ENCODE results near the gene PDIA6.

PDIA6 gene

GRCh38 chr2:10835052-10835970 is 22.7 kb upstream of the PDIA6 start:
- Histone ChIP-seq H3K27ac (no peak overlapping the region), H3K27me3 (ENCODE audit: insufficient read depth, low read depth) (no peaks in the 10 kb centered on the region), H2AFZ (ENCODE audit: low read depth) (peak overlapping the region; percentile 75), H3K4me3 (IDR thresholded peaks at IDR 0.05; ENCODE audit: insufficient read depth, low read depth, low read length) (no peak overlapping the region), H3K79me2 (ENCODE audit: insufficient read depth, low read depth) (no peaks in the 10 kb centered on the region), H3K9ac (no peak overlapping the region; the same call in 1 of the 2 replicates), H3K36me3 (ENCODE audit: insufficient read depth) (no peaks in the 10 kb centered on the region), H4K20me1 (ENCODE audit: insufficient read depth) (no peaks in the 10 kb centered on the region), H3K4me2 (peak overlapping the region; percentile 48), H3K4me1 (ENCODE audit: low read depth, poor library complexity, severe bottlenecking) (peaks cover 12% of the 10 kb centered on the region)
- peak; percentile 90 for TF ChIP-seq CTCF (conservative IDR thresholded peaks at IDR 0.05; ENCODE audit: low read depth, low read length)

GRCh38 chr2:10834068-10834655 is 21.6 kb upstream of the PDIA6 start:
- H3K4me2 ChIP-seq, result no peak overlapping the region
- no peak overlapping the region for H2AFZ ChIP-seq (ENCODE audit: low read depth)
- no peak overlapping the region for H3K4me3 ChIP-seq (IDR thresholded peaks at IDR 0.05; ENCODE audit: insufficient read depth, low read depth, low read length)
- peaks cover 12% of the 10 kb centered on the region for H3K4me1 ChIP-seq (ENCODE audit: low read depth, poor library complexity, severe bottlenecking)
- H3K79me2 ChIP-seq (ENCODE audit: insufficient read depth, low read depth), result no peaks in the 10 kb centered on the region
- no peaks in the 10 kb centered on the region for H3K36me3 ChIP-seq (ENCODE audit: insufficient read depth)
- no peaks in the 10 kb centered on the region for H3K27me3 ChIP-seq (ENCODE audit: insufficient read depth, low read depth)
- H3K9ac ChIP-seq, result no peak overlapping the region
- TF ChIP-seq CTCF (conservative IDR thresholded peaks at IDR 0.05; ENCODE audit: low read depth, low read length), result no peak
- H3K27ac ChIP-seq, result no peak overlapping the region
- no peaks in the 10 kb centered on the region for H4K20me1 ChIP-seq (ENCODE audit: insufficient read depth)

GRCh38 chr2:10833021-10833420 is 20.4 kb upstream of the PDIA6 start:
- no peak for TF ChIP-seq CTCF (conservative IDR thresholded peaks at IDR 0.05; ENCODE audit: low read depth, low read length)
- H3K27me3 ChIP-seq (ENCODE audit: insufficient read depth, low read depth), result no peaks in the 10 kb centered on the region
- no peak overlapping the region for H3K4me2 ChIP-seq
- no peak overlapping the region for H3K9ac ChIP-seq
- no peak overlapping the region; the same call in 1 of the 2 replicates for H2AFZ ChIP-seq (ENCODE audit: low read depth)
- no peak overlapping the region for H3K27ac ChIP-seq
- no peaks in the 10 kb centered on the region for H3K79me2 ChIP-seq (ENCODE audit: insufficient read depth, low read depth)
- H3K4me1 ChIP-seq (ENCODE audit: low read depth, poor library complexity, severe bottlenecking), result peaks cover 12% of the 10 kb centered on the region
- H3K36me3 ChIP-seq (ENCODE audit: insufficient read depth), result no peaks in the 10 kb centered on the region
- no peak overlapping the region for H3K4me3 ChIP-seq (IDR thresholded peaks at IDR 0.05; ENCODE audit: insufficient read depth, low read depth, low read length)
- no peaks in the 10 kb centered on the region for H4K20me1 ChIP-seq (ENCODE audit: insufficient read depth)

GRCh38 chr2:10832203-10832936 is 19.8 kb upstream of the PDIA6 start:
- H3K4me2 ChIP-seq, result peak overlapping the region; percentile 36; the same call in 1 of the 2 replicates
- peak overlapping the region; percentile 68; the same call in 1 of the 2 replicates for H2AFZ ChIP-seq (ENCODE audit: low read depth)
- H3K36me3 ChIP-seq (ENCODE audit: insufficient read depth), result no peaks in the 10 kb centered on the region
- H3K27me3 ChIP-seq (ENCODE audit: insufficient read depth, low read depth), result no peaks in the 10 kb centered on the region
- no peaks in the 10 kb centered on the region for H4K20me1 ChIP-seq (ENCODE audit: insufficient read depth)
- H3K79me2 ChIP-seq (ENCODE audit: insufficient read depth, low read depth), result no peaks in the 10 kb centered on the region
- no peak overlapping the region for H3K27ac ChIP-seq
- no peak overlapping the region for H3K4me3 ChIP-seq (IDR thresholded peaks at IDR 0.05; ENCODE audit: insufficient read depth, low read depth, low read length)
- H3K4me1 ChIP-seq (ENCODE audit: low read depth, poor library complexity, severe bottlenecking), result peaks cover 12% of the 10 kb centered on the region
- H3K9ac ChIP-seq, result no peak overlapping the region
- TF ChIP-seq CTCF (conservative IDR thresholded peaks at IDR 0.05; ENCODE audit: low read depth, low read length), result peak; percentile 96
